Left hindlimb (tissue), 1 donor: ENCODE data around the gene IGFBP4.

Experiments used
- DNase-seq: peaks from one replicate; pipeline ENCODE4 v3.0.0-alpha.2; 2018

Gene IGFBP4

DNA sequence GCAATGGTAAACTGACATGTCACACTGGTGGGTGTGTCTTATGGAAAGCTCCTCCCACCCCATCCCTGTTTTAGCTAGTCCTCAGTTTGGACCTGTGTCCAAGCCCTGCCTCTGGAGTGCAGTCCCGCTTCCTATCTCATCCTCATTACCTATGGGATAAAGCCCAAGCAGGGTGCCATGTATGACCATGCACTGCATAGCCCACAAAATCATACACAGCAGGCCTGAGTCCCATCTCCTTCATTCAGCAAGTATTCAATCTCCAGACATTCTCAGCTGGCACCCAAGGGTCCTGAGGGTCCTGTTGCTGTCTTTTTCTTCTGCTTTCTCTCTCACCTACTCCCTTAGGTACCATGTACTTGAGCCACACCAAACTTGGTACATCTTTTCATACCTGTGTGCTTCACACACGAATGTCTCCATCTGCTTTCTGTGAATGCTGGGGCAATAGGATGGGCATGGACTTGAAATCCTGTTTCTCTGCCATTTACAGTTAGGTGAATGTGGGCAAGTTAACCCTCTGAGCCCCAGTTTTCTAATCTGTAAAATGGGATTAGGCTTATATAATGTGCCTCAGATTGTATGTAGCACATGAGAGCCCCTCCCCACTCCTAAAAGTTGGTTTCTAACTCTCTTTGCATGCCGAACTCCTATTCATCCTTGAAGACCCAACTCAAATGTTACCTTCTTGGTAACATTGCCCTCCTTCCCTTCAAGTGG, 29.6 kb downstream of the IGFBP4 start:
- peak; percentile 16 for DNase-seq

DNA sequence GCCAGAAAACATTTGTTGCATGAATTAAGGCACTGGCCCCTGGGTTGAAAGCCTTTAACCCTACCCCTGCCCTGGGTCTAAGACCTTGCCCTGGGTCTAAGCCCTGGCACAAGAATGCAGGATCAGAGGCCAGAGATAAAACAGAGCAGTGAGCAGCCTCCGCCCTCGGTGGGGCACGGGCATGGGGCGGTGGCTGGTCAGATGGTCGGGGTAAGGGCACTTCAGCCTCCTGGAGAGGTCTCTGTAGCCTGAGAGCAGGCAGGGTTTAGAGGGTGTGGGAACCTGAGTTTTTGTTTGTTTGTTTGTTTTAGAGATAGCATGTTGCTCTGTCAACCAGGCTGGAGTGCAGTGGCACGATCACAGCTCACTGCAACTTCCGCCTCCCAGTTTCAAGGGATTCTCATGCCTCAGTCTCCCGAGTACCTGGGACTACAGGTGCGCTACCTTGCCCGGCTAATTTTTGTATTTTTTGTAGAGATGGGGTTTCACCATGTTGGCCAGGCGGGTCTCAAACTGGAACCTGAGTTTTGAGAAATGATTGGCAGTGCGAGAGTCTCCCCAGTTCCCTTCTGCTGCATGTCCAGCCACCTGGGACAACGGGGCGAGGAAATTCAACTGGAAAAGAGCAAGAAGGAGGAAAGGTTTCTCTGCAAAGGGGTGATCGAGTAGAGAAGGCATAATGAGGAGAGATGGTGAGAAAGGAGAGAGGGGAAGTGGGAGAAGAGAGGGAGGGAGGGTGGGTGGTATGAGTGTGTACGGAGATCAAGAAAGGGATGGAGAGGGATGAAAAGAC, 30.5 kb downstream of the IGFBP4 start:
- DNase-seq = no peak

DNA sequence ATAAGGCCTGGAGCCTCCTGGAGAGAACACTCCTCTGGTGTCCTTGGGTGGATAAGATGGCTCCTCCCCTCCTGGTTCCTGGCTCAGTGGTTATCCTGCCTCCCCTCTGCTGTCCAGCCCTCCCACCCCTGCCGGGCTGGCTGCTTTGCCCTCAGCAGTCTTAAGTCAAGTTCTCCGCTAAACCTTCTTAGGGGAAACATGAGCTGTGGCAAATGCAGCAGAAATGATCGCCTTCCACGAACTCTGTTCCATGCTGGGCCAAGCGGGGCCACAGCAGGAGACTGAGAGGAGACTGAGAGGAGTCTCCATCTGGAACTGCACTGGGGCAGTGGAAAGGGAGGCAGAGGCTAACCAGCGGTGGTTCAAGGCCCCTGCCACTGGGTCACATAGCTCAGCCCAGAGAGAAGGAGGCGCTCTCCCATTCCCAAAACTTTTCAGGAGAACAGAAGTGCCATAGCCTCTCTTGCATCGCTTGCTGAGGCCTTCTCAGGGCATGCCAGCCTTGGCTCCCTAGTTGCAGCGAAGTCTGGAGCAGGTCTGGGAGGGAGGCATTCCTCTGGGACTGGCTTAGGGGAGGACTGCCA, 31.3 kb downstream of the IGFBP4 start:
- DNase-seq = no peak

DNA sequence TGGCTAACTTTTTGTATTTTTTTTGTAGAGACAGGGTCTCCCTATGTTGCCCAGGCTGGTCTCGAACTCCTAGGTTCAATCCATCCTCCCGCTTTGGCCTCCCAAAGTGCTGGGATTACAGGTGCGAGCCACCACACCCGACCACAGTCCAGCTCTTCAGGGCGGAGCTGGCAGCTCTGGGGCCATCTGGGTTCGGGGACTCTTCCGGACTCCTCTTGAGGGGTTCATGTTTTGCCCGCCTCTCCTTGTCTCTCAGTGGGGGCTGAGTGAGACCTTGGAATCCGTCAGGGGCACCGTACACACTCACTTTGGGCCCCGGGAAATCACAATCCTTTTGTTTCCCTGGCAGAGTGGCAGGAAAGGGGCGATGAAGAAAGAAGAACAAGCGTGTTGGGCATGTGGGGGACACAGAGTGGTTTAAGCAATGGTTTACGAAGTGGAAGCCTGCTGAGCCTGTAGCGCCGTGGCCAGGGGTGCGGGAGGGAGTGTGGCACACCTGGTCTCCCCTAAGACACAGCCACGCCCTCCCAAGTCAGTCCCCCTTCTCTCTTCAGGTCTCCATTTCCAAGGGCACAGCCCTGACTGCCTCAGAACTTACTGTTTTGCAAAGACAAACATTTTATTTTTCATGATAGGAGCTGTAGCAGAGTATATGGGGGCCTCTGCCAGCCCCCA, 32.1 kb downstream of the IGFBP4 start:
- no peak for DNase-seq

DNA sequence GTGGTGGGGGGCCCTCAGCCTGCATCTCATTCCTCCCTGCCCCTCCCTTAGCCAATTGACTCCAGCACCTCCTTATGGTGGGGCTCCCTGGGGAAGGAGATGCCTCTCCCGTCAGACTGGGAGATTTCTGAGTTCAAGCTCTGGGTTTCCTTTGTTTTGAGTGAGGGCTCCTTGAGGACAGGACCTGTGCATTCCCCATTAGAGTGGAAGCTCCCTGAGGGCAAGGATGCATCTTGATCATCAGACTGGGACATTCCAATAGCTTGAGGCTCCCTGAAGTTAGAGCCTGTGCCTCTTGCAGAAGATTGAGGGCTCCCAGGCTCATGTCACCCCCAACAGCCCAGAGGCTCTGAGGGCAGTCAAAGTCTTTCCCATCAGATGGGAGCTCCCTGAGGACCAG, 34.5 kb downstream of the IGFBP4 start:
- no peak for DNase-seq

DNA sequence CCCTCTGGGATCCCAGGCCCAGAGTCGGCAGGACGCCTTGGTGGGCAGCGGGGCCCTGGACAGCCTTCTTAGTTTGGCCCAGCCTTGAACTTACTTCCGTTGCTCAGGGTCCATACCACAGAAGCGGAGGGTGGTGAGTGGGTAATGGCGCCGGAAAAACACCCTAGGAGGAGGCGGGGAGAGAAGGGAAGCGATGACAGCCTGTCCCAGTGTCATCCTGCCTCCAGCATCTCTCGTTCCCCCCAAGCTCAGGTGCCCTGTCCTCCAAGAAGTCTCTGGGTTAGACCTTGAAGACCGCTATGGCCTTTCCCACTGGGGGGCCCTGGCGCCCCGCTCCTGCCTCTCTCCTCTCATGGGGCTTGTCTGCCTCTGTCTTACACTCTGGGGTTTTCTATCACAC, 35.2 kb downstream of the IGFBP4 start:
- DNase-seq = no peak

DNA sequence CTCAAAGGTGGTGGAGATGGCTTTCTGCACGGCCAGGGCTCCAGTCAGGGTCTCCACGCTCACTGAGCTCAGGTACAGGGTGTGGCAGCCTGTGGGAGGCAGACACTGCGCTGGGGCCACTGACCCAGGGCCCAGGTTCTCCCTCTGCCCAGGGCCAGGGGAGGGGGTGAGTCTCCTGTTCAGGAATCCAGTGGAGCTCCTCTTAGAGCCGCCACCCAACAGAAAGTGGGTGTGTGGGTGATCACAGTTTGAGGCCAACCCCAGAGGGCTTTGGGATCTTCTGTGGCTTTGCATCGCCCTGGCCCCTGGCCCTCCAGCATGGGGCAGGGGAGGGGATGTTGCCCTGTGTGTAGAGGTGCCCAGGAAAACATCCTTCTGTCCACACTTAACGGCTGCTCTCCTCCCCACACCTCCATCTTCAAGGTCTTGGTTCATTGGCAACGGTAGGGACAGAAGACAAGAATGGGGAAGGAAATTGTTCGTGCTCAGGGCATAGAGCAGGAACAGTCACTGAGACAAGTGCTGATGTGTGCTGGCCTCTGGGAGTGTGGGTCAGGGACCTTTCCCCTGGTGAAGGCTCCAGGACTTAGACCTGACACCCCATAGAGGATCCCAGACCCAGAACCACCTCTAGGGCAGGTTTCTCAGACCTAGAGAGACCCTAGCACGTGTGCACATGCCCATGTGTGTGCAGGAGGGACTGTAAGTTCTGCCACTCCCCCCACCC, 36.7 kb downstream of the IGFBP4 start:
- no peak for DNase-seq

DNA sequence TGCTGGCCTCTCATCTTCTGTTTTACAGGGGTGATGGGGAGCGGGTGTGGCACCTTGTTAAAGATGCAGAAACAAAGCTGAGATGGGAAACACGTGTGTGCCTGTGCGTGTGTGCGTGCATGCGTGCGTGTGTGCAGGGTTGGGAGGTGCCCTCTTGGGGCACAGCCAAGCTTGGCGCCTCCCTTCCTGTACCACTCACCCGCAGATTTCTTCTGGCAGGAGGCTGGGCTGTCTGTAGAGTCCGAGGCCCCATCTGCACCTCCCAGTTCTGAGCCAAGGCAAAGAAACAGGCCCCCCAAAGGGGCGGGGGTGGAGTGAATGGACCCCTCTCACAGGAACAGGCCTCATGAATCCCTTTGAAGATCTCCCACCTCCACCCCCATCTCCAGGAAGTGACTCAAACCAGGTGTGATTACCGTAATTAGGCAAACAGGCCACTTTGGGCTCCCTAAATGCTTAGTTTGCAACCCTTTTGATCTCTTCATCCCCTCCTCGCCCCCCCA, 37.3 kb downstream of the IGFBP4 start:
- DNase-seq = no peak

DNA sequence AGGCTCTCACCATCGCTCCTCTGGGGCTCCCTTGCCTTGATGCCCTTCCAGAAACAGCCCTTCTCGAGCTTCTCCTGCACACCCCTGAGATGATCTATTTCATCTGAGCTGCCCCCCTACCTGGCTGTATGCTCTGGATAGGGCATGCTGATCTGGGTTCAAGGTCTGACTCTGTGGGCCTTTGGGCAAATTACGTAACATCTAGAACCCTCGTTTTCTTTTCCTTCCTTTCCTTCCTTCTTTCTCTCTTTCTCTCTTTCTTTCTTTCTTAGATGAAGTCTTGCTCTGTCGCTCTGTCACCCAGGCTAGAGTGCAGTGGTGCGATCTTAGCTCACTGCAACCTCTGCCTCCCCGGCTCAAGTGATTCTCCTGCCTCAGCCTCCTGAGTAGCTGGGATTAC, 37.9 kb downstream of the IGFBP4 start:
- DNase-seq = no peak

DNA sequence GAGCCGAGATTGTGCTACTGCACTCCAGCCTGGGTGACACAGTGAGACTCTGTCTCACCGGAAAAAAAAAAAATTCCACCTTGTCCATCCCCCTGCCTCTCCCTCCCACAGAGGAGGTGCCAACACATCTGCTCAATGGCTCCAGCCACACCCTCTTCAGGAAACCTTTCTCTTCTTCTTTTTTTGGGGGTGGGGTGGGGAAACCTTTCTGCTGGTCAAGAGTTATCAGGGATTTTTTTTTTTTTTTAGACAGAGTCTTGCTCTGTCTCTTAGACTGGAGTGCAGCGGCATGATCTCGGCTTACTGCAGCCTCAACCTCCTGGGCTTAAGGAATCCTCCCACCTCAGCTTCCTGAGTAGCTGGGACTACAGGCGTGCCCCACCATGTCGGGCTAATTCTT, 39.5 kb downstream of the IGFBP4 start:
- no peak for DNase-seq

DNA sequence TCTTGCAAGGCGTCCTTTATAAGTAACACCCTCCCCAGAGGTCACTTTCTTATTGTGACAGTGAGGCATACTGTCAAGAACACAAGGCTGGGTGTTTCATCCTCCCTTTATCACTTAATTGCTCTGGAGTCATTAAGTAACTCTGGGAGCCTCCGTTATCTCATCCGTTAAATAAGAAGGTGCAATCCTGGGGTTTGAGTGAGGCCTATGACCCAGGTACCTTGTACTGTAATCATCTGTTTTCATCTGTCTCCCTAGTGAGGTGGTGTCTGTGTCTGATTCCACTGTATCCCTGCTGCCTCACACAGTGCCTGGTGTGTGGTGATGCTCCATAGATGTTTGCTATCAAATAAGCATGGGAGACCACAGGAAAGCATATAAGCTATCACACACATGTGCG, 40.4 kb downstream of the IGFBP4 start:
- DNase-seq = no peak

DNA sequence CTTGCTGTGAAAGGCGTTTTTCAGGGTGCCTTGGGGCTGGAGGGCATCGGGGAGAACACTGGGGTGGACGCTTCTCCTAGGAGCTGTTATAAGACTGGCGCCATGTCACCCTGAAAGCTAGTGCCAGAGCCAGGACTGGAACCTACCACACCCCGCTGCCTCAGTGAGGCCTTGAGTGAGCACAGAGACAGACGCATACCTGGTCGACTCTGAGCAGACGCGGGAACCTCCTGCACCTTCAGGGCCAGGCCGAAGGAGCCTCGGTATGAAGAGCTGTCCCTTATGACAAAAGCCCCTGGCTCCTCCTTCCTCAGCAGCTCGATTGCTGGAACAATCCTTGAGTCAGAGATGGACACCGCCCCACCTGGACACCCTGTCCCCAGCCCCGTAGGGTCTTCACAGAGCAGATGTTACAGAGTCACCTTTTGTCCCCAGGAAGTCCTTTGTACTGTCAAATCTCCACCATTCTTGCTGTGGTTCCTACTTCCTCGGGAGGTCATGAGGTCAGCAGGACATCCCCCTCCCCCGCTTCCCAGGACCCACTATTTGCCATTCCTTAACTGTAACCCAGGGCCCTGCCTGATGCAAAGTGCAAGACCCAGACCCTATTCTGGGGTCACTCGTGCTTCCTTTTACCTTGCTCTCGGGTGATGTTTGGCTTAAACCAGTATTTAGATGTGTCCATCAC, 41.2 kb downstream of the IGFBP4 start:
- DNase-seq = no peak

DNA sequence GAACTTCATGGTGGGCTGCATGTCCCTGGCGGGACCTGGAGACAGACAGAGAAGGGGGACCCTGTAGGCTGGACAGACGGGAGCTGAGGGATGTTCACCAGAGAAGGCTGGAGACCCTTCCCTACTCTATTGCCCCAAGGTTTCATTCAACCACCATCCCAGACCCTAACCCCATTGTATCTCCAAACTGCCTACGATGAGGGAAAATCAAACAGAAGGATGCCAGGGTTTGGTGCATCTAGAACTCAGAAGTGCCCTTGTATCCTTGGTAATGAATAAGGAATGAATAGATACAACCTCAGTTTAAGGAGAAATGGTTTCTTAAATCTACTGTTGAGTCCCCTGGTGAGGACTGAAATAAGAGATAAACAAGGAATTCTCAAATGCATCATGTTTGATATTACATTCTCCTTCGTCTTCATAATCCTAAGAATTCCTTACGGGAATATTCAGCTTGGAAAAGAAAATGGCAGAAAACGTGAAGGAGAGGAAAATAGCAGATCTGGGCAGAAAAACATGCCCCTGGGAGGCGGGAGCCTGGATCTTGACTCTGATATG, 41.8 kb downstream of the IGFBP4 start:
- no peak for DNase-seq

DNA sequence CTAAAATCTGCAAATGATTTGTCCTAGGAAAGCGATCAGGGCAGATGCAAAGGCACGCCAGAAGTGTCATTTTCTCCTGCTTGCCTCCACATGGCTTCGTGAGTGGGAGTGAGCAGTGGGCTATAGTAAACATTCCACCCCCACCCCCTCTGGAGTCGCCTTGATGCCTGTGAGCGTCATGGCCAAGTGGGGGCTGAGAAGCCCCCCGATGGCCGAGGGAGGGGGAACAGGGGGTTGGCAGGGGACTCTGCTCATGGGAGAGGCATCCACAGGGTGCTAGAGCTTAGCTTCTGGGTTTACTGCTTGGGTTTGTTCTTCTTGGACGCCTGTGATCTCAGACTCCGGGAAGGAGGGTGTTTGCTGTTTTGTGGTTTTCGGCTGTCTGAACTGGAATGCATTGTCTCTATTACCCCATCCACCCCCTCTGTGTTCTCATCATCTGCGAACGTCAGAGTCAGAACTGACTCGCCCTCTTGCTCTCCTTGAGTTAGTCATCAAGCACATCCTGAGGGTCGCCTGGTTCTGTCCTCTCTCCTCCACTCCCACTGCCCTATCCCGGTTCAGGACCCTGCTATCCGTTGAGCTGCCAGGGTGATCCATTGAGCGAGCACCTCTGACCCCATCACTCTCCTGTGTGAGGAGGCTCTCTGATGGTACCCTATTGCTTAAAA, 42.7 kb downstream of the IGFBP4 start:
- no peak for DNase-seq

DNA sequence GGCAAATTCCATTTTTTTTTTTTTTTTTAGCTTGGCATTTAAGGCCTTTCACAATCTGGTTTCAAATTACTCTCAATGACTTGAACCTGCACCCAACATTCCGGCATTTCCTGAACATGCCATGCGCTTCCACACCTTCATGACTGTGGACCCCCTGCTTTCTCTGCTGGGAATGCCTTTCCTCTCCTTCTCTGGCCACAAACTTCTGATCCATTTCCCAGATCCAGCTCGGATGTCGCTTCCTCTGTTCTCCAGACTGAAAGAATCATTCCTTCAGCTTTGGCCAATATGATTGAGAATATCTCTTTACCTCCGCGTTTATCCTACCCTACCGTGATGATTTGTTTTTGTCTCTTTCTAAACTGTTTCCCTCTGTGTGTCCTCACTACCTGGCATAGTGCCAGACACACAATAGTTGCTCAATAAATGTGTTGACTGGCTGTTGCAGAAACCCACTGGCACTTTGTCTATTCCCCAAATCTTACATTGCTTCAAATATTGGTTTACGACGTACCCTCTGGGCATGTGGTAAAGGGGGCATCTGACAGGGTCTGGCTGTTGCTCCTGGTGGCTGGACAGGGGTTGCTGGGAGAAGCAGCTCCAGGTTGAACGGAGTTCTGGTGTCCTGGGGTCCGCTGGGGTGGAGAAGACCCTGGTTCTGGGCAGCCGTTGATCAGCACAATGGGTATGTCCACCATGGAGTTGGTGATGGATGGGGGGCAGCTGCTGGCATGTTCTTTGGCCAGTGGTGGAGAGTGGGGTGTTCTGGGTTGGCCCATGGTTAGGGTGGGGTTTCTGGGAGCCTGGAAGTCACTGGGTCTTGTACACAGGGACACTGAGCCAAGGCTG, 43.5 kb downstream of the IGFBP4 start:
- no peak for DNase-seq

DNA sequence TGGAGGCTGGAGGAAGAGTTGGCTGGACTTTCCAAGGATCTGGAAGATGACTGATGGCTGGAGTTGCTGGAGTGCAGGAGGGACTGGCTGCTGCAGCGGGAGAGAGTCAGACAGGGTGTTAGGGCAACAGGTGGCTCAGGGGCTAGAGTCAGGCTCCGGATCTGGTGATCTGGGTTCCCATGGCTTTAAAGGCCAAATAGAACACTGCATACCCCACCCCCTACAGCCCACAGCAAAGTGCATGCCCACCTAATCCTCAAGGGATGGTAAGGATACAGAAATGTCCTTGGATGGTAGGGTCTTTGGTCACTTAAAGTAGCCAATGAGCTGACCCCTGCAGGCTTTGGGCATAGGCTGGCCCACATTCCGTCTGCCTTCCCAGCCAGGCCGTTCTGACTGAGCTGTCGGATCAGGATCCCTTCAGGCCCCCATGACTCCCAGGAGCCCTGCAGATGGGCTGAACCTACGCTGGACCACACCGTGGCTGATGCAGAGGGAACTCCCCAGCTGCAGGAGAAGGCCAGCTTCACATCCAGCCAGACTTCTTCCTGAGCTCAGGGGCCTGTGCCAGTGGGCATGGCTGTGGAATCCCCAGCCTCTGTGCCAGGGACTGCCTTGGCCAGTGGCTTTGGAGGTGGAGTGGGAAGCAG, 44.2 kb downstream of the IGFBP4 start:
- DNase-seq = no peak

DNA sequence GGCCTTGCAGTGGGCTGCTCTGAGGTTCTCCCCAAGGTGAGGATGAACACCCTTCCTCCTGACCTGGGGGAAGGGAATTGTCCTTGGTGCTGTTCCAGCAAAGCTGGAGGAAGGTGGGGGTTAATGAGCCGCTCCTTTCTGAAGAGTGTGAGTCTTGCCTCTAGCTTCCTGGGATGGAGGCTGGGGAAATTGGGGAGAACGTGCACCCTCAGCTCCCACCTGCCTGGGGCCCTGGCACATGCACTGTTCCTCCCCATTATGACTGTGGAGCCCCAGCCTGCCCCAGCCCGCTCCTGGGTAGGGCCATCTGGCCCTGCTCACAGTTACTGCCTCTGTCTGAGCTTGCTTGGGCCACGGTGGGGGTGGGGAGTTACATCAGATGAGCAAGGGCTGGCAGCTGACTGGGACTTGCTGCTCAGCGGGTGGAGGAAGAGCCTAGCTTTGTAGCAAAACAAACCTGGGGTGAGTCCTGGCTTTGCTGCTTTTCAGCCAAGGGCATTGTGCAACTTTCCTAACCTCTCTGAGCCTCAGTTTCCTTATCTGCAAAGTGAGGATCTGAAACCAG, 47.1 kb downstream of the IGFBP4 start:
- no peak for DNase-seq

DNA sequence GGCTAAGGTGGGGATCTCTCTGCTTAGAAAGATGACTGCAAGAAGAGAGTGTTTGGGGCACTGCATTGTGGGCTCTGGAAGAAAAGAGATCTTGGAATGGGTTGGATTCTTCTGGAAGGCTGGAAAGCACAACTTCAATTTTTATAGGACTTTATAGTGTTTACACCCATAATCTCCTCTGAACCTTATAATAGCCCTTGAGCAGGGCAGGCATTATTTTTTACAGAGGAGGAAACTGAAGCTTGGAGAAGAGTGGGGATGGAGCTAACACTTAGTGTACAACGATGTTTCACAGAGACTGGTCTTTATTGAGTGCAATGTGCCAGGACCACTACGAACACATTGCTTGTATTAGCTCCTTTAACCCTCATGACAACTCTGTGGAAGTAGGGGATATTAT, 47.7 kb downstream of the IGFBP4 start:
- DNase-seq = no peak

DNA sequence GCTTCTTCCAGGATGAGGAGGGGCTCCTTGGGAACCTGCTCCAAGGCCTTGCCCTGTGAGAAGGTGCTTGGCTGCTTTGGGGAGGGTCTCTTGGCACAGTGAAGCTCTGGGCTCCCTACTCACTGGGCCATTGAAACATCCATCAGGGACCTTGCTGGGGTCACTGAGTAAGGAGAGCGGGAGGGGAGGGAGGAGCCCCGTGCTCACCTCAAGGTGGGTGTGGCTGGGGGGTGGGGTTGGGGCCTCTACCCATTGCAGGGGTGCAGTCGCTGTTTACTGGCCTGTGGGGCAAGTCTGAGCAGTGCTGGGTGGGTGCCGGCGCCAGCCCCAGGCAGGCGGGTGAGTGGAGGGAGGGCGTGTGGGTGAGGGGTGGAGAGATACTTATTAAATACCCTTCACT, 48.2 kb downstream of the IGFBP4 start:
- no peak for DNase-seq
